IMR-90 (cell line): ENCODE data around the gene TAX1BP1.

Source experiments
- BHLHE40 ChIP-seq: fragments of 150-350 bp; IDR thresholded peaks from 2 replicates; pipeline ENCODE4 v1.6.1; 2016; ENCODE audit warnings: mild to moderate bottlenecking, low read depth, low read length
- CEBPB ChIP-seq: IDR thresholded peaks from 2 replicates; pipeline ENCODE4 v1.6.1; 2012; ENCODE audit warnings: low read depth, low read length, improper control_type of control experiment
- CTCF ChIP-seq: conservative IDR thresholded peaks from 2 replicates; pipeline ENCODE4 v1.5.1; 2012; ENCODE audit warnings: mild to moderate bottlenecking, low read depth, low read length, improper control_type of control experiment
- MAFK ChIP-seq: IDR thresholded peaks from 2 replicates; pipeline ENCODE4 v1.6.1; 2012; ENCODE audit warnings: low read depth, low read length, improper control_type of control experiment
- MXI1 ChIP-seq: IDR thresholded peaks from 2 replicates; pipeline ENCODE4 v1.6.1; 2012; ENCODE audit warnings: low read depth, mild to moderate bottlenecking, low read length, moderate library complexity, borderline replicate concordance
- POLR2A ChIP-seq: IDR thresholded peaks from 2 replicates; pipeline ENCODE4 v1.6.1; 2012; ENCODE audit warnings: mild to moderate bottlenecking, low read depth, low read length

- TF ChIP-seq MXI1, result no peak
- TF ChIP-seq CTCF, result no peak
- no peak for TF ChIP-seq MAFK
- no peak for TF ChIP-seq CEBPB
- TF ChIP-seq POLR2A, result no peak
- no peak for TF ChIP-seq BHLHE40
Measured at GRCh38 chr7:27873981-27874957, 134.3 kb downstream of the TAX1BP1 start.
